Neural crest cell (in vitro differentiated cells): Measurements from ENCODE around the gene PTMA. TPM values are rescaled to one million over a fixed set of nuclear protein-coding genes. Genes with fewer than 3 reads are reported as not detected.

Source experiments
- DNase-seq: peaks from one replicate; pipeline ENCODE4 v3.0.0; 2021; ENCODE audit warnings: low read depth, mixed read lengths, low spot score
- H3K27ac Mint-ChIP-seq: one replicate; pipeline ENCODE4 v1.8.0; 2021; ENCODE audit warnings: mild to moderate bottlenecking, mixed read lengths; ENCODE audit not compliant: unreplicated experiment
- H3K27me3 Mint-ChIP-seq: 2 replicates; pipeline ENCODE4 v1.8.0; 2021; ENCODE audit warnings: low read depth, mild to moderate bottlenecking, mixed read lengths
- H3K36me3 Mint-ChIP-seq: 2 replicates; pipeline ENCODE4 v1.8.0; 2021; ENCODE audit warnings: low read depth, mild to moderate bottlenecking, mixed read lengths
- H3K4me1 Mint-ChIP-seq: 2 replicates; pipeline ENCODE4 v1.8.0; 2021; ENCODE audit warnings: mixed read lengths
- H3K4me3 Mint-ChIP-seq: one replicate; pipeline ENCODE4 v1.8.0; 2021; ENCODE audit warnings: mild to moderate bottlenecking, mixed read lengths
- H3K9me3 Mint-ChIP-seq: 2 replicates; pipeline ENCODE4 v1.8.0; 2021; ENCODE audit warnings: mixed read lengths
- CTCF ChIP-seq: fragments of 200-600 bp; sonication (generic); conservative IDR thresholded peaks from 2 replicates; pipeline ENCODE4 v1.5.0; 2021; ENCODE audit warnings: antibody characterized with exemption, mild to moderate bottlenecking
- total RNA-seq: library from RNA; stranded (reverse); gene quantifications from 2 replicates; pipeline ENCODE4 v1.2.1, GENCODE V29; 2021

Gene PTMA
- total RNA-seq, 1 donor from 2014 or later = 1,415 TPM

DNA sequence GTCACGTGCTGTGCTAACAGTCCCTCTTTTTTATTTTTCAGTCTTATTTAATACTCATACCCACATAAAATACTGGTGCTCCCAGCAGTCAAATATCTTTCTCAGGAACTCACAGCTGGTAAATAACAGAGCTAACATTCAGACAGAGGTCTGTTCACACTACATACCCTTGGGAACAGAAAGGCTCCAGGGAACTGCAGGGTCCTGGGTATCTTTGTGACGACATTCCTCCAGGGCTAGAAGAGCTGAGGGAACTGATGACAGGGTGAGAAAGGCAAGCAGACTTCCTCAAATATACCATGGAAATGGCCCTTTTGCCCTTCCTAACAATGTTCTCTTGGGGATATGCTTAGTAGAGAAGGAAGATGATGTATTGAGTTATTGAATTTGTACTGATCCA is 53.4 kb downstream of the PTMA start:
- Mint-ChIP-seq H3K27ac (no peak overlapping the region), H3K27me3 (no peaks in the 10 kb centered on the region), H3K4me3 (no peak overlapping the region), H3K4me1 (peaks cover 31% of the 10 kb centered on the region), H3K9me3 (no peaks in the 10 kb centered on the region), H3K36me3 (no peaks in the 10 kb centered on the region)
- DNase-seq = no peak
- no peak for TF ChIP-seq CTCF

Other genes starting within 250 kb of the PTMA start
- 999 and 1,068 TPM in 2 replicates for gene NCL, start 244.0 kb upstream of the PTMA start, total RNA-seq
- not detected in 2 replicates for gene NMUR1, start 178.1 kb upstream of the PTMA start, total RNA-seq
- not detected in 2 replicates for gene TEX44, start 115.7 kb upstream of the PTMA start, total RNA-seq
- gene PDE6D, start 72.8 kb downstream of the PTMA start, total RNA-seq = 35.8 and 38.8 TPM in 2 replicates
- 62.9 and 64.1 TPM in 2 replicates for gene COPS7B, start 77.9 kb downstream of the PTMA start, total RNA-seq
- gene NPPC, start 217.9 kb downstream of the PTMA start, total RNA-seq = 12.7 and 16.5 TPM in 2 replicates